Ishikawa (cell line): ENCODE results near the gene GABRB3.

ENCODE experiments used
- CEBPB ChIP-seq: IDR thresholded peaks from 2 replicates; pipeline ENCODE4 v1.6.1; 2012
- CREB1 ChIP-seq: IDR thresholded peaks from 2 replicates; pipeline ENCODE4 v1.6.1; 2012; ENCODE audit warnings: low read depth
- EGR1 ChIP-seq: IDR thresholded peaks from 2 replicates; pipeline ENCODE4 v1.6.1; 2012
- EP300 ChIP-seq: IDR thresholded peaks from 2 replicates; pipeline ENCODE4 v1.6.1; 2012; ENCODE audit warnings: borderline replicate concordance
- FOXM1 ChIP-seq: IDR thresholded peaks from 2 replicates; pipeline ENCODE4 v1.6.1; 2012; ENCODE audit warnings: low read depth, borderline replicate concordance
- NFIC ChIP-seq: IDR thresholded peaks from 2 replicates; pipeline ENCODE4 v1.6.1; 2012
- RAD21 ChIP-seq: IDR thresholded peaks from 2 replicates; pipeline ENCODE4 v1.6.1; 2012; ENCODE audit warnings: low read depth
- TAF1 ChIP-seq: IDR thresholded peaks from 2 replicates; pipeline ENCODE4 v1.6.1; 2012; ENCODE audit warnings: low read depth, mild to moderate bottlenecking
- TCF12 ChIP-seq: IDR thresholded peaks from 2 replicates; pipeline ENCODE4 v1.6.1; 2012; ENCODE audit warnings: low read depth
- TEAD4 ChIP-seq: IDR thresholded peaks from 2 replicates; pipeline ENCODE4 v1.6.1; 2012
- YY1 ChIP-seq: IDR thresholded peaks from 2 replicates; pipeline ENCODE4 v1.6.1; 2012; ENCODE audit warnings: low read depth
- ZBTB7A ChIP-seq: IDR thresholded peaks from 2 replicates; pipeline ENCODE4 v1.6.1; 2012; ENCODE audit warnings: low read depth
- TF ChIP-seq, protein P1 (sequence below): IDR thresholded peaks from 2 replicates; pipeline ENCODE4 v1.6.1; 2012
- TF ChIP-seq, protein P2 (sequence below): IDR thresholded peaks from 2 replicates; pipeline ENCODE4 v1.6.1; 2012; ENCODE audit warnings: low read depth, mild to moderate bottlenecking
- TF ChIP-seq, protein P3 (sequence below): IDR thresholded peaks from 2 replicates; pipeline ENCODE4 v1.6.1; 2012

The GABRB3 gene

DNA sequence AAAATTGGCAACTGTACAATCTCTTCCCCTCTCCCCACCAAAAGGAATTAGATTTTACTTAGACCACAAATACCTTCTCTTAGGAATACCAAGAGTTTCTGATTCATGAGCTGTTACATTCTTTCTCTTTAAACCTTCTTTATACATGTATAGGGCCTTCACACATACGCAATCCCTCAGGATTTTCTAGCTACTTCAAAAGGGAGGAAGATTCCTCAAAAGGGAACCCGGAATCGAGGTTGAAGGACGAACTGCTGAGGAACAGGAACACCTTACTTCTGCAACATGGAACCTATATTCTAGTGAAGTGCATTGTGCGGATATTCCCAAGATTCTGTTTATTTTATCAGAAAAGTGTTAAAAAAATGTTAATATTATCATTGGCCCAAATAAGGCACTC lies 52.3 kb downstream of the GABRB3 start:
- TF ChIP-seq CREB1: no peak
- TF ChIP-seq, protein P1, sequence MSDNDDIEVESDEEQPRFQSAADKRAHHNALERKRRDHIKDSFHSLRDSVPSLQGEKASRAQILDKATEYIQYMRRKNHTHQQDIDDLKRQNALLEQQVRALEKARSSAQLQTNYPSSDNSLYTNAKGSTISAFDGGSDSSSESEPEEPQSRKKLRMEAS: no peak

DNA sequence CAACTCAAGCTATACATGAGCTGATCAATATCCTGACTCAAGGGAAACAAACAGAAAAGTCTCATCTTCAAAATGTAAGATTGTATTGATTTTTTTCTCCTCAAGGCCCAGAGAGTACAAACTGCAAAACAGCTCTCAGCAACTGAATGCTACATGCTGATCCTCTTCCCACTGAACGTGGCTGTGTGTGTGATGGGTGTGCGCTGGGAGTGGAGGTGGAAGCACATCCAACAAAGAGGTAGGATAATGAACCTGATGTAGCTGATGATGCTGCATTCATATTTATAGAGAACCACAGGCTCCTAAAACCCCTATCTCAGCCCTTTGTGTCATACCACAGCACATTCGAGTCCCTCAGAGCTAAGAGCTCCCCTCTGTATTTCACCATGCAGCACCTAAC lies 56.8 kb downstream of the GABRB3 start:
- TF ChIP-seq, protein P2, sequence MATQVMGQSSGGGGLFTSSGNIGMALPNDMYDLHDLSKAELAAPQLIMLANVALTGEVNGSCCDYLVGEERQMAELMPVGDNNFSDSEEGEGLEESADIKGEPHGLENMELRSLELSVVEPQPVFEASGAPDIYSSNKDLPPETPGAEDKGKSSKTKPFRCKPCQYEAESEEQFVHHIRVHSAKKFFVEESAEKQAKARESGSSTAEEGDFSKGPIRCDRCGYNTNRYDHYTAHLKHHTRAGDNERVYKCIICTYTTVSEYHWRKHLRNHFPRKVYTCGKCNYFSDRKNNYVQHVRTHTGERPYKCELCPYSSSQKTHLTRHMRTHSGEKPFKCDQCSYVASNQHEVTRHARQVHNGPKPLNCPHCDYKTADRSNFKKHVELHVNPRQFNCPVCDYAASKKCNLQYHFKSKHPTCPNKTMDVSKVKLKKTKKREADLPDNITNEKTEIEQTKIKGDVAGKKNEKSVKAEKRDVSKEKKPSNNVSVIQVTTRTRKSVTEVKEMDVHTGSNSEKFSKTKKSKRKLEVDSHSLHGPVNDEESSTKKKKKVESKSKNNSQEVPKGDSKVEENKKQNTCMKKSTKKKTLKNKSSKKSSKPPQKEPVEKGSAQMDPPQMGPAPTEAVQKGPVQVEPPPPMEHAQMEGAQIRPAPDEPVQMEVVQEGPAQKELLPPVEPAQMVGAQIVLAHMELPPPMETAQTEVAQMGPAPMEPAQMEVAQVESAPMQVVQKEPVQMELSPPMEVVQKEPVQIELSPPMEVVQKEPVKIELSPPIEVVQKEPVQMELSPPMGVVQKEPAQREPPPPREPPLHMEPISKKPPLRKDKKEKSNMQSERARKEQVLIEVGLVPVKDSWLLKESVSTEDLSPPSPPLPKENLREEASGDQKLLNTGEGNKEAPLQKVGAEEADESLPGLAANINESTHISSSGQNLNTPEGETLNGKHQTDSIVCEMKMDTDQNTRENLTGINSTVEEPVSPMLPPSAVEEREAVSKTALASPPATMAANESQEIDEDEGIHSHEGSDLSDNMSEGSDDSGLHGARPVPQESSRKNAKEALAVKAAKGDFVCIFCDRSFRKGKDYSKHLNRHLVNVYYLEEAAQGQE: no peak
- TF ChIP-seq, protein P3, sequence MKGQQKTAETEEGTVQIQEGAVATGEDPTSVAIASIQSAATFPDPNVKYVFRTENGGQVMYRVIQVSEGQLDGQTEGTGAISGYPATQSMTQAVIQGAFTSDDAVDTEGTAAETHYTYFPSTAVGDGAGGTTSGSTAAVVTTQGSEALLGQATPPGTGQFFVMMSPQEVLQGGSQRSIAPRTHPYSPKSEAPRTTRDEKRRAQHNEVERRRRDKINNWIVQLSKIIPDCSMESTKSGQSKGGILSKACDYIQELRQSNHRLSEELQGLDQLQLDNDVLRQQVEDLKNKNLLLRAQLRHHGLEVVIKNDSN: no peak
- TF ChIP-seq, protein P1: no peak
- no peak for TF ChIP-seq TAF1
- no peak for TF ChIP-seq ZBTB7A
- TF ChIP-seq FOXM1: no peak
- TF ChIP-seq RAD21: no peak
- TF ChIP-seq YY1: no peak
- TF ChIP-seq NFIC: no peak

DNA sequence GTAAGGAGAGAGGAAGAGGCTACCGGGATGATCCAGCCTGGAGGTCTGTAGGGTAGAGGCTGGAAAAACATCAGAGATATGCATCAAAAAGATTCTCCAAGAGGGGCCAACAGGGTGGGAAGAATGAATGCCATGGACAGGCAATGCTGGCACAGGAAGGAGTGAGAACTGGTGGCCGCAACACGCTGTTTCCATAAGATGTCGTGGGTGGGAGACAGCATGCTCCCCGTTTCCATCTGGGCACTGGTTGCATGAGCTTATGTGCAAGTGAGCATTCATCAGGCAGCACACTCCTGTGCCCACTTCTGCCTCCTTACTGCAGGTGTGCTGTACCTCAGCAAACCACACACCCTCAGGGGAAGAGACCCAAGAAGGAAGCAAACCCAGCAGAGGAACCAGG lies 59.4 kb downstream of the GABRB3 start:
- TF ChIP-seq, protein P2: no peak
- no peak for TF ChIP-seq TEAD4

DNA sequence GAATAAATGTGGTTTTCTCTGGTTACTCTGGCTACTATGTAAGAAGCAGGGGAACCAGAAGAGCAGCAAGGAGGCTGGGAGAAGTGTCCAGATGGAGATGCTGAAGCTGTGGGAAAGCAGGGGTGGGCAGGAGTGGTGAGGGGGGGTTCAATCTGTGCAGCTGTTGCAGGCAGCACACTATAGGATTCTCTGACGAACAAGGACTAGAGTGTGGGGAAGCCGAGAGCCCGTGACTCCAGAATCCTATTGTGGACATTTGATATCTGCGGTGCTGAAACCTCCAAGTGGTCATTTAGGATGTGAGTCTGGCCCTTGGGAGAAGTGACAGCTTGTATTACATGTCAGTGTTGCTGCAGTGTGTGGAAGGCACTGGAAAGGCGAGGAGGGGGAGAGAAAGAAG lies 60.5 kb downstream of the GABRB3 start:
- TF ChIP-seq CEBPB (no peak), TCF12 (no peak), EGR1 (no peak), TAF1 (no peak), RAD21 (no peak)
- TF ChIP-seq, protein P1: no peak
- TF ChIP-seq, protein P3: no peak

DNA sequence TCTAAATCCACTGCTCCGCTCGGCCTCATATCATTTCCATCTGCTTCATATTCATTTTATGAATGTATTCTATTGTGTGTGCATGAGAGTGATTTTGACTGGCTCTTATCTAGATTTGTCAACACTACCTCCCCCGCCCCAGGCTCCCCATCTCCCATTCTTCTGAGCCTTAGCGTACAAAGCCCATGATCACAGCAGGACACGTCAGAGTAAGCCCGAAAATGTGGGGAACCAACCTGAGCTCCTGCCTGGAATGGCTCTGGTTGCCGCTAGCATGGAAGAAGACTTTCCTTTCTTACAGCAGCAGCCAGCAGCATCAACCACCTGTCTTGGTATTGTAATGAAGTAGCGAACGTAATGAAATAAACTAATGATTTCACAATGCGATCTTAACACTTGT lies 61.4 kb downstream of the GABRB3 start:
- TF ChIP-seq EP300: no peak
- no peak for TF ChIP-seq YY1
- TF ChIP-seq NFIC: no peak
- TF ChIP-seq, protein P1: no peak
- TF ChIP-seq FOXM1: no peak
- no peak for TF ChIP-seq CEBPB
- no peak for TF ChIP-seq CREB1
- no peak for TF ChIP-seq RAD21
- TF ChIP-seq, protein P2: no peak
- TF ChIP-seq ZBTB7A: no peak
- no peak for TF ChIP-seq TEAD4
- TF ChIP-seq, protein P3: no peak
- no peak for TF ChIP-seq TAF1
- TF ChIP-seq EGR1: no peak
- no peak for TF ChIP-seq TCF12
